Fibroblast of skin of back (primary cell): ENCODE results near the gene SCAMP5. TPM values are rescaled to one million over a fixed set of nuclear protein-coding genes. Genes with fewer than 3 reads are reported as not detected.

Experiments used
- DNase-seq: peaks from one replicate; pipeline ENCODE4 v3.0.0-alpha.2; 2013
- polyA plus RNA-seq, 2 experiments: library from polyadenylated mRNA; unstranded; fragments of 120-200 nt; gene quantifications; one replicate each; pipeline ENCODE4 v1.2.1, GENCODE V29; 2013; ENCODE audit not compliant: insufficient read length in 2 of 2

SCAMP5 gene
- polyA plus RNA-seq (2013, experiment 1 of 2; ENCODE audit: insufficient read length): 1.7 TPM
- 1.9 TPM for polyA plus RNA-seq (2013, experiment 2 of 2; ENCODE audit: insufficient read length)

DNA sequence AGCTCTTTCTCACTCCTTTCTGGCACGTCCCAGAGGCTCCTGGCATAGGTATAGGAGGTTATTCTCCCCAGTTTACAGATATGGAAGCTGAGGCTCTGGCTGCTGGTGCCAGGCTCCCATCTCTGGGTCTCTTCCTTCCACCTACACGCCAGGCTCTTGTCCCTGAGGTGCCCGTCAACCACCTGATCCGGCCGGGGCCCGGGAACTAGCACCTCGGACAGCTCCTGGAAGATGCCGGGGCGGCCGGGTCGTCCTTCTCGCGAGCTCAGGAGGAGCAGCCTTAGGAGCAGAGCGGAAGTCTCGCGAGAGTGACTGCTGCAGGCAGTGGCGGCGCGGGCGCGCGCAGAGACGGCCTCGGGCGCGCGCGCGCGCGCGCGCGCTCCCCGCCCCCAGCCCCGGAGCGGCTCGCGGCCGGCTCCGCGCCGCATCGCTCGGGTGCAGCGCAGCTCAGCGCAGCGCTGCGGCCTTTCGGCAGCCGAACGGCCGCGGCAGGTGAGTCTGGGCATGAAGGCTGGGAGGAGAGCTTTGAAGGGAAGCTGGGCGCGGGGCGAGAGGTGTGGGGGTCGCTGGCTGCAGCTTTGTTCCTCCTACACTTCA lies at the start of gene SCAMP5:
Gene SCAMP5 (plus strand): TSS at position 382 of the 597 bp plus-strand sequence. CDS start 16,277 bp downstream, outside the sequence.
- peak; percentile 90 for DNase-seq

DNA sequence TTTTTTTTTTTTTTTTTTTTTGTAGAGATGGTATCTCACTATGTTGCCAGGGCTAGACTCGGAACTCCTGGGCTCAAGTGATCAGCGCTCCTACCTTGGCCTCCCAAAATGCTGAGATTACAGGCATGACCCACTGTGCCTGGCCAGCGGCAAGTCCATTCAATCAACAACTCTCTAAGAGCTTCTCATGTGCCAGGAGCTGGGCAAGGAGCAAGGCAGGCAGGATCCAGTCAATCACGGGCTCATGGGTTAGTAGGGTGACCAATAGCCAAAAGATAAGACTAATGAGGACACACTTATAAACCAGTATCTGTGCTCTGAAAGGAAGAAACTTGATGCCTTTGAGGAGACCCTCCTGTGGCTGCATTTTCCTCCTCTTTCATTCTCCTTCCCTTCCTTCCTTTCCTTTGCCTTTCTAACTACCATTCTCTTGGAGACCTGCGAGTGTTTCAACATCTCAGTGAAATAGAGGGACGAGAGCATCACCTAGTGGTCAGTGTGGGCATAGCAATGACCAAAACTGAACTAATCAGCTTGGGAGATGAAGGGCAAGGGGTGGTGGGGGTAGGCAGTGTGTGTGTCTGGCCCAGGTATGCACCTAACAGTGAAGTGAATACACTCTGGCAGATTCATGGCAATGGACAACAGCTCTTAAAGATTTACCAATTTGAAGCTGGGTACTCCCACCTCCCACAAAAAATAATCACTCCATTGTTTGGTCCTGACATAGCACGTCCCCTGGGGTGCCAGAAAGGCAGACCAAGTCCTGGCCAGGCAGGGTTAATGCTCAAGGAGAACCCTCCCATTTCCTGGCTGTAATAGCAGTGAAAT lies 45.1 kb upstream of the SCAMP5 start:
- DNase-seq: peak; percentile 66

DNA sequence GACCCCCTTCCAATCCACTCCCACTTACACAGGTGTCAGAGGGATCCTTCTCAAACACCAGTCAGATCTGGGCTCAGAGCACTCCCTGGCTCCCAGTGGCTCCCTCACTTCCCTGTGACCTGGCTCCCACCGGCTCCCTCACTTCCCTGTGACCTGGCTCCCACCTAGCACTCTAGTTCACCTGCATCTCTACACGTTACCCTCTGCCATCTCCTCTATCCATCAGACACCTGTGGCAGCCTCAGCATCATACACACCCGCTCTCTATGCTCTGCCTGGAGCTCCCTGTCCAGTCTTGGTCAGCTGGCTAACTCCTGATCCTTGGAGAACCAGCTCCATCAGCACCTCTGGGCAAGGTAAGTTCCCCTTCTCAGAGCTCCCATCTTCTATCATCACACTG lies 44.4 kb upstream of the SCAMP5 start:
- DNase-seq: no peak

DNA sequence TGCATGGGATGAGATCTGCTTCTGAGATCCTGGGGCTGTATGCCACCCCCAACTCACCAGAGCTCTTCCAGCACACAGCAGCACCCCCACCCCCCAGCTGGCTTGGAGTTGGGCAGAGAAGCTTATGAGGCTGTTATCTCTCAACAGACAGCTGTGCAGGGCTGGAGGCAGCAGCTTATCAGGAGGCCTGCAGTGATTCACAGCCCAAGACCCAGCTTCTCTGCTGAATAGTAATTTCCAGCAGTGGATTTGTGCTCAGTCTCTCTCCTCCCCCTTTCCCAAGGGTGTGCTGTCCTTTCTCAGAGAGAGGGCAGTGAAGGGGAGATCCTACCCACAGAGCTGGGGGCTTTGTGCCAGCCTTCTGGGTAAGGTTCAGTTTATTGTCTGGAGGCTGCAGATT lies 40.8 kb upstream of the SCAMP5 start:
- DNase-seq: peak; percentile 56

DNA sequence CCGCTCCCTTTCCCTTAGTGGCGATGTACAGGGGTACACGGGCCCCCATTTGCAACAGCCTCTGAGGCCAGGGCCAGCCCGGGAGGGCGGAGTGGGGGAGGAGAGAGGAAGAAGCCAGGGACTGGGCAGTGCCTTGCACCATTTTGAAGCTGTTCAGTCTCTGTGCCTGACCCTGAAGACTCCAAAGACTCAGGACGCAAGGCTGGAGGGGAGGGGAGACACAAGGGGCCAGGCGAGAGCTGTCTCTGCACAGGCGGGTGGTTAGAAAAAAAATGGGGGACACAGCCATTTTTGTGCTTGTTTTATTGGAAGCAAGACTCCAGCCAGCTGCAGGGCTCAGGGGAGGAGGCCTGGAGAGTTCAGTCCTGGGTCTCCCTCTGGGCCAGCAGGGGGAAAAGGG lies 40.3 kb upstream of the SCAMP5 start:
- no peak for DNase-seq

GRCh38 chr15:74955796-74956647 lies 39.3 kb upstream of the SCAMP5 start:
- DNase-seq: peak; percentile 67

DNA sequence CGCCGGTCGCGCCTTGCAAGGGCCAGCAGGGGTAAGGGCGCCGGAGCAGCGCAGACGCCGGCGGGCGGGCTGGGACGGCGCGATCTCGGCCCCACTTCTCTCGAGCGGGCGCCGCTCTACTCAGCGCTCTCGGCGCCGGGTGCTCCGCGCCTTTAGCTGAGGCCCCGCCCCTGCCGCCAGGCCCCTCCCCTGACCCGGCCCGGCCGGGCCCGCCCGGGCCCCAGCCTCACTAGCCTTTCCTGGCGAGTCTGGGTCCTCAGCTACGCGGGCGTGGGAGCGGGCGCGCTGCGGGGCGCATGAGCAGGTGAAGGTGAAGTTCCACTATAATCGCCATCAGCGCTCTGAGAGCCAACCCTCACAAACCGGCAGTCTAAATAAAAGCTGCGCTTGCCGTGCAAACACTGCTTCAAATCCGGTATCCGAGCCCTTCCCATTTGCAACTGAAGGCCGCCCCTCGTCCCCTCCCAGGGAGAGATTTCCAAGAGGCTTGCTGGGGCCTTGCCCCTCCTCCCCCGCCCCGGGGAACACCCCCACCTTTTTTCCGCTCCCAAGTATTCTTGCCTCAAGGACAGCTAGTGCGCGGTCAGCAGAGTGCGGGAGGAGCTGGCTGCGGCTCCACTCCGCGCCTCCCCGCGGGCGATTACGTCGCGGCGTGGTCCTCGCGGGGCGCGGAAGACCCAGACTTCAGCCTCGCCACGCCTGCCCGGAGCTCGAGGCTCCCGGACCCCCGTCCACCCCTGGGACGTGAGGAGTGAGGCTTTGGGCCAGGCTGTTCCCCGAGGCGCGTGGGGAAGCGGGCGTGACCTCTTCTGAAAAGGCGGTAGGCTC lies 38.5 kb upstream of the SCAMP5 start, which contains the start of gene RPP25:
Gene RPP25 (minus strand): TSS at position 125 of the 828 bp plus-strand sequence. CDS start 189 bp downstream, outside the sequence.
- peak; percentile 75 for DNase-seq

DNA sequence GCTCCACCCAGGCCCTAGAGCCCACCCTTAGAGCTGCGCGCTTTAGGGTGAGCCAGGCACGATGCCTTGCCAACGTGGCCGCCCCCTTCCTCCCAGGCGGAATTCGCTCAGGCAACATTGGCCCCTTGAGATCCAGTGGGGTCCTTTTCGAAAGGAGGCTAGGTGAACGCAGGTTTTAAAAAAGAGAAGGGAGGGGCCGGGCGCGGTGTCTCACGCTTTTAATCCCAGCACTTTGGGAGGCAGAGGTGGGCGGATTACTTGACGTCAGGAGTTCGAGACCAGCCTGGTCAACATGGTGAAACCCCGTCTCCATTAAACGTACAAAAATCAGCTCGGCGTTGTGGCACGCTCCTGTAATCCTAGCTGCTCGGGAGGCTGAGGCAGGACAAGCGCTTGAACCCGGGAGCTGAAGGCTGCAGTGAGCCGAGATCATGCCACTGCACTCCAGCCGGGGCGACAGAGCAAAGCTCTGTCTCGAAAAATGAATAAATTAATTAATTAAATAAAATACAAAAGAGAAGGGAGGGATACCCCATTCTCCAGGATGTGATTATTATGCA lies 37.8 kb upstream of the SCAMP5 start:
- no peak for DNase-seq

GRCh38 chr15:74958320-74958907 lies 36.9 kb upstream of the SCAMP5 start:
- DNase-seq: peak; percentile 59

DNA sequence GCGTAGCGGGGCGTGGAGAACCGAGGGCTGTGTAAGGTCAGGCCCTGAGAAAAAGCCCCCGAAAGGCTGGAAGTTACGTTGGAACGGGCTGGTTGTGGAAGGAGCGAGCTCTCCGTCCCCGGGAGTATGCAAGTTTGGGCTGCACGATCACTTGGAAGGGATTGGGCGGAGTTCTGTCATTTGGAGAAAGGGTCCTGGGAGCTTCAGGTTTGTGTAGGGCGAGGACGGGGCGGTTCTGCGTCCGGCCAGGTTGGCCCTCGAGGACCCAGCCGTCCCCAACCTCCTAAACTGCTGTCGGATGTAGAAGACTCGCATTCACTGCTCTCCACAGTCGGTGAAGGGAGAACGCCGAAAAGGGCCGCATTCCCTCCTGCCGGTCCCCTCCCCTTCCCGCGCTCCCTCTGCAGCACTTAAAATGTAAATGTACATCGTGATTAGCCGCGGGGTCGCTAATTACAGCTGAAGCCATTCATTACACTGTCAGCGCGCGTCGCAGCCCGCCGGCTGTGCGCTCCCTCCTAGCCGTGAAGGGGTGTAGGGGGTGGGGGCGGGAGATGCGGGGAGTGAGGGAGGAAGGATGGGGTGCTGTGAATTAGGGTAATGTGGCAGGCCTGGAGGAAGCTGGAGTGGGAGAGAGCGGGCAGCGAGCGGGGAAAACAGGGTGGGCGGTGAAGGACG lies 36.3 kb upstream of the SCAMP5 start:
- no peak for DNase-seq

GRCh38 chr15:74959586-74959939 lies 35.8 kb upstream of the SCAMP5 start:
- DNase-seq: no peak

- no peak for DNase-seq
These were observed 35.1 kb upstream of the SCAMP5 start for GRCh38 chr15:74960286-74960685.

- DNase-seq: no peak
These were observed 34.3 kb upstream of the SCAMP5 start for GRCh38 chr15:74960995-74961588.

DNA sequence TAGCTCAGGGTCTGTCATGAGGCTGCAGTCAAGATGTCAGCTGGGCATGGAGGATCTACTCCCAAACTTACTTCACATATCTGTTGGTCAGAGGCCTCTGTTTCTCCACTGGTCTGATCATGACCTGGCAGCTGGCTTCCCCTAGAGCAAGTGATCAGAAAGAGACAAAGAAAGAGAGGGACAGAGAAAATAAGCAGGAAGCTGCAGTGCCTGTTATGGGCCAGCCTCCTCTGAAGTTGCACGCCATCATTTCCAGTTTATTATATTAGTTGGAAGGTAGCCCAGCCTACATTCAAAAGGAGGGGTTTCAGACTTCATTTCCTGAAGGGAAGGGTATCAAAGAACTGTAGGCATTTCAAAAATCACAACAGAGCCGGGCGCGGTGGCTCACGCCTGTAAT lies 33.7 kb upstream of the SCAMP5 start:
- no peak for DNase-seq

GRCh38 chr15:74962219-74962618 lies 33.1 kb upstream of the SCAMP5 start:
- DNase-seq: no peak

GRCh38 chr15:74962671-74963070 lies 32.7 kb upstream of the SCAMP5 start:
- no peak for DNase-seq

DNA sequence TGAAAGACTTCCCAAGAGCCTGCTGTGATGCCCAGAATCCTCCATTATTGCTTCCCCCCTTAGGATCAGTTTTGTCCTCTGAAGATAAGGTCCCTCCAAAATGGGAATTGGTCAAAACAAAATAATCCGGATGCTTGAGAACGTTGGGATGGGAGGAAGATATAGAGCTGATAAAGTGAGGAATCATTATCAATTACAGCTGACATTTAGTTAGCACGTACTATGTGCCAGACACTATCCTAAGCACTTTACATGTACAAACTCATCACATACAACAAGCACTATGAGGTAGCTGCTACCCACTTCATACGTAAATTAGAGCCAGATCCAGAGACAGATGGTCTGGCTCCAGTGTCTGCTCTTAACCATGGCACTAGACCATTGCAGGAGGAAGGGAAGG lies 32.1 kb upstream of the SCAMP5 start:
- no peak for DNase-seq

- DNase-seq: peak; percentile 77
These were observed 30.6 kb upstream of the SCAMP5 start for GRCh38 chr15:74964794-74965193.

DNA sequence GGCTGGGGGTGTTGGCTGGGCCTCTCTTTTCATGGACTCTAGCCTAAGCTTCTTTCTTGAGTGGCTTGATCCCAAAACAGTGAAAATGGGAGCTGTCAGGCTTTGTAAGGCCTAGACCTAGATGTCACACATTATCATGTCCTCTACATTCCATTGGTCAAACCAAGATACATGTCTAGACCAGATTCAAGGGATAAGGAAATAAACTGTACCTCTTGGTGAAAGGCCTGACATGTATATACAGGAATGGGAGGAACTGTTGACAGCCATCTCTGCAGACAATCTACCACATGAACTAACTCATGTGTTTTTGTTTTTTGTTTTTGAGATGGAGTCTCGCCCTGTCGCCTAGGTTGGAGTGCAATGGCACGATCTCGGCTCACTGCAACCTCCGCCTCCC lies 27.7 kb upstream of the SCAMP5 start:
- DNase-seq: no peak

DNA sequence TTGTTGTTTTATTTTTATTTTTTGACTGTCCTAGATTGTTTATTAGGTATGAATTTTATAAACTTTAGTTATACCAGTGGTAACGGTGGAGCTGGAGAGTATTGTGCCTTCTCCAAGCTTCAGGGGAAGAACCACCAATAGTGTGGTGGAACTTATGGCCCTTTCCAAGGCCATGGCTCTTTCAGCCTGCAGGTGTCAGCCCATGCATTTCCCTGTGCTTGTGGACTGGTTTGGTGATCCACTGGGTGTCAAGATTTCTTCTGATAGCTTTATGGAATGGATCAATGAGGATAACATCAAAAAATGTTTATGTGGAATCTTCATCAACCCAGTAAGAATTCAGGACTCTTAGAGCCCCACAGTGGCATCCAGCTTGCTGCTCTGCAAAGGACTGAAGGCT lies 19.2 kb upstream of the SCAMP5 start:
- DNase-seq: no peak
